BLaER1 (cell line): ENCODE measurements around the gene TAS2R41.
"Not testable (repeated sequence)": the region's sequence is repeated elsewhere in the genome, so short reads cannot be mapped to it uniquely, and the experiment has no call there.

Experiments used
- H3K27ac ChIP-seq: shearing (Covaris generic); formaldehyde crosslinking; 2 replicates; pipeline ENCODE4 v1.8.1; 2022
- H3K27me3 ChIP-seq: shearing (Covaris generic); formaldehyde crosslinking; 2 replicates; pipeline ENCODE4 v1.8.1; 2022
- H3K36me3 ChIP-seq: shearing (Covaris generic); formaldehyde crosslinking; 2 replicates; pipeline ENCODE4 v1.8.1; 2022
- H3K4me1 ChIP-seq: shearing (Covaris generic); formaldehyde crosslinking; 2 replicates; pipeline ENCODE4 v1.8.1; 2022
- H3K4me2 ChIP-seq: shearing (Covaris generic); formaldehyde crosslinking; 2 replicates; pipeline ENCODE4 v1.8.1; 2022
- H3K4me3 ChIP-seq: shearing (Covaris generic); formaldehyde crosslinking; 2 replicates; pipeline ENCODE4 v1.8.1; 2022
- H3K9ac ChIP-seq: shearing (Covaris generic); formaldehyde crosslinking; 2 replicates; pipeline ENCODE4 v1.8.1; 2022
- H3K9me3 ChIP-seq: shearing (Covaris generic); formaldehyde crosslinking; 2 replicates; pipeline ENCODE4 v1.8.1; 2022
- H4K20me1 ChIP-seq: shearing (Covaris generic); formaldehyde crosslinking; 2 replicates; pipeline ENCODE4 v1.8.1; 2022
- Cebpa-rat ChIP-seq: shearing (Covaris generic); IDR thresholded peaks from 2 replicates; pipeline ENCODE4 v1.8.1; 2022

TAS2R41 gene

GRCh38 chr7:143455942-143456341, 21.7 kb upstream of the TAS2R41 start:
- Histone ChIP-seq H3K27me3 (no peaks in the 10 kb centered on the region), H4K20me1 (no peaks in the 10 kb centered on the region), H3K9me3 (peaks cover 3% of the 10 kb centered on the region), H3K36me3 (no peaks in the 10 kb centered on the region), H3K27ac (no peak overlapping the region), H3K4me3 (no peak overlapping the region), H3K4me2 (no peak overlapping the region), H3K4me1 (no peaks in the 10 kb centered on the region), H3K9ac (no peak overlapping the region)
- no peak for TF ChIP-seq Cebpa-rat

GRCh38 chr7:143456992-143457793, 20.5 kb upstream of the TAS2R41 start:
- TF ChIP-seq Cebpa-rat = no peak
- no peak overlapping the region for H3K27ac ChIP-seq

GRCh38 chr7:143458263-143458662, 19.4 kb upstream of the TAS2R41 start:
- Histone ChIP-seq H3K4me1 (no peaks in the 10 kb centered on the region), H3K4me3 (no peak overlapping the region), H3K27ac (no peak overlapping the region), H3K36me3 (no peaks in the 10 kb centered on the region), H3K27me3 (no peaks in the 10 kb centered on the region), H3K9me3 (peaks cover 23% of the 10 kb centered on the region), H3K9ac (no peak overlapping the region), H3K4me2 (no peak overlapping the region), H4K20me1 (no peaks in the 10 kb centered on the region)
- no peak for TF ChIP-seq Cebpa-rat

More at GRCh38 chr7:143456992-143457793, 20.5 kb upstream of the TAS2R41 start:
- Histone ChIP-seq H3K9ac (no peak overlapping the region), H3K4me1 (no peaks in the 10 kb centered on the region), H3K4me2 (no peak overlapping the region), H3K36me3 (no peaks in the 10 kb centered on the region), H3K27me3 (no peaks in the 10 kb centered on the region), H3K9me3 (peaks cover 14% of the 10 kb centered on the region), H4K20me1 (no peaks in the 10 kb centered on the region), H3K4me3 (no peak overlapping the region)

GRCh38 chr7:143458681-143459080, 19.0 kb upstream of the TAS2R41 start:
- Histone ChIP-seq H3K9me3 (peaks cover 23% of the 10 kb centered on the region), H3K4me3 (no peak overlapping the region), H3K9ac (no peak overlapping the region), H3K36me3 (no peaks in the 10 kb centered on the region), H4K20me1 (no peaks in the 10 kb centered on the region), H3K27me3 (no peaks in the 10 kb centered on the region), H3K4me2 (no peak overlapping the region), H3K4me1 (no peaks in the 10 kb centered on the region), H3K27ac (no peak overlapping the region)
- no peak for TF ChIP-seq Cebpa-rat

DNA sequence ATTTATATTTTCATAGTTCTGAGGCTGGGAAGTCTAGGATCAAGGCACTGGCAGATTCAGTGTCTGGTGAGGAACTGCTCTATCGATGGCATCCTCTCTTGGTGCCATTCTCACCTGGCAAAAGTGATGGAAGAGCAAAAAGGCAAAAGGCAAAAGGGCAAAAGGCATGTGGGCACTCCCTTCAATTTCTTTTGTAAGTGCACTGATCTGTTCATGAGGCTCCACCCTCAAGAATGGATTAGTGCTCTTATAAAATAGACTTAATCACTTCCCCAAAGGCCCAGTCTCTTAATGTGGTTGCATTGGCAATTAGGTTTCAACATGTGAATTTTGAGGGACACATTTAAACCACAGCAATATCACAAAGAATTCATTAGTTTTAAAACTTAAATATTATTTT, 18.3 kb upstream of the TAS2R41 start:
- peaks cover 23% of the 10 kb centered on the region for H3K9me3 ChIP-seq
- H3K9ac ChIP-seq = no peak overlapping the region
- TF ChIP-seq Cebpa-rat = no peak
- H3K27me3 ChIP-seq = no peaks in the 10 kb centered on the region
- H3K4me2 ChIP-seq = no peak overlapping the region
- H3K4me1 ChIP-seq = no peaks in the 10 kb centered on the region
- H3K27ac ChIP-seq = no peak overlapping the region
- no peak overlapping the region for H3K4me3 ChIP-seq
- no peaks in the 10 kb centered on the region for H3K36me3 ChIP-seq
- no peaks in the 10 kb centered on the region for H4K20me1 ChIP-seq

DNA sequence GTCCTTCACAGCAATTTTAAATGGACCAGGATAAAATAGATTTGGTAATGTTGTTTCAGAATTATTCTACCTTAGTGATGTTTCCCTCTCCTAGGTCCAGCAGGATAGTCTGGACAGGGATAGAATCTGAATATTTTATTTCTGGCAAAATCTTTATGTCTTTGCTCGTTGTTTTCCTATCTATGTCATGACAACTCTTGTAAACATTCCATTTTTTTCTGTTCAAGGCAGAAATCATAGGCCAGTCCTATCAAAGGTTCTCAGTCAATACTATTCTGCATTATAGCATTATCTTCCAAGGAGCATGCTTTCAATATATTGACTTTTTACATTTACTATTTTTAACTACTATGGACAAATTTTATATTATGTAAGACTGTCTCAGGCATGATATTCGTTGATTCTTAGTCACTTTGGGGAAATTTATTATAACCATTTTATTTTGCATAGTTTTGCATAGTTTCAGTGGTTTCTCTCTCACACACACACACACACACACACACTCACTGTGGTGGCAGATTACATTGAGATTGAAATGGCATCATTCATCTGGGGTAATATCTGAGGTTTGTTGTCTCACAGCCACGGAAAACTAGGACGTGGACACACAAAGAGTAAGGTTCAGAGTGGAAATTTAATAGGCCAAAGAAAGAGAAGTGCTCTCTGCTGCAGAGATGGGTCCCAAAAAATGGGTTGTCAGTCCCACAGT, 17.2 kb upstream of the TAS2R41 start:
- peaks cover 23% of the 10 kb centered on the region for H3K9me3 ChIP-seq
- no peak overlapping the region for H3K4me2 ChIP-seq
- H3K4me3 ChIP-seq = no peak overlapping the region
- no peaks in the 10 kb centered on the region for H3K36me3 ChIP-seq
- H3K9ac ChIP-seq = no peak overlapping the region
- H3K27ac ChIP-seq = no peak overlapping the region
- no peaks in the 10 kb centered on the region for H4K20me1 ChIP-seq
- H3K27me3 ChIP-seq = no peaks in the 10 kb centered on the region
- TF ChIP-seq Cebpa-rat = no peak
- no peaks in the 10 kb centered on the region for H3K4me1 ChIP-seq

GRCh38 chr7:143462045-143462444, 15.6 kb upstream of the TAS2R41 start:
- Histone ChIP-seq H3K9me3 (peaks cover 23% of the 10 kb centered on the region), H3K36me3 (no peaks in the 10 kb centered on the region), H3K4me2 (no peak overlapping the region), H3K4me3 (no peak overlapping the region), H3K27ac (no peak overlapping the region), H3K4me1 (no peaks in the 10 kb centered on the region), H4K20me1 (no peaks in the 10 kb centered on the region), H3K27me3 (no peaks in the 10 kb centered on the region), H3K9ac (no peak overlapping the region)
- no peak for TF ChIP-seq Cebpa-rat

- H3K27me3 ChIP-seq = no peaks in the 10 kb centered on the region
- H3K36me3 ChIP-seq = no peaks in the 10 kb centered on the region
- H3K4me3 ChIP-seq = no peak overlapping the region
- H4K20me1 ChIP-seq = no peaks in the 10 kb centered on the region
- H3K4me1 ChIP-seq = no peaks in the 10 kb centered on the region
- H3K27ac ChIP-seq = no peak overlapping the region
- H3K4me2 ChIP-seq = no peak overlapping the region
- no peak overlapping the region for H3K9ac ChIP-seq
- H3K9me3 ChIP-seq = peaks cover 23% of the 10 kb centered on the region
- TF ChIP-seq Cebpa-rat = no peak
These were observed 14.1 kb upstream of the TAS2R41 start for GRCh38 chr7:143463556-143463955.

- peaks cover 23% of the 10 kb centered on the region for H3K9me3 ChIP-seq
- H3K27ac ChIP-seq = no peak overlapping the region
- H3K4me3 ChIP-seq = no peak overlapping the region
- TF ChIP-seq Cebpa-rat = no peak
- H3K9ac ChIP-seq = no peak overlapping the region
- no peaks in the 10 kb centered on the region for H3K36me3 ChIP-seq
- no peaks in the 10 kb centered on the region for H4K20me1 ChIP-seq
- no peaks in the 10 kb centered on the region for H3K27me3 ChIP-seq
- H3K4me2 ChIP-seq = no peak overlapping the region
- no peaks in the 10 kb centered on the region for H3K4me1 ChIP-seq
These were observed 13.7 kb upstream of the TAS2R41 start for GRCh38 chr7:143463957-143464356.

DNA sequence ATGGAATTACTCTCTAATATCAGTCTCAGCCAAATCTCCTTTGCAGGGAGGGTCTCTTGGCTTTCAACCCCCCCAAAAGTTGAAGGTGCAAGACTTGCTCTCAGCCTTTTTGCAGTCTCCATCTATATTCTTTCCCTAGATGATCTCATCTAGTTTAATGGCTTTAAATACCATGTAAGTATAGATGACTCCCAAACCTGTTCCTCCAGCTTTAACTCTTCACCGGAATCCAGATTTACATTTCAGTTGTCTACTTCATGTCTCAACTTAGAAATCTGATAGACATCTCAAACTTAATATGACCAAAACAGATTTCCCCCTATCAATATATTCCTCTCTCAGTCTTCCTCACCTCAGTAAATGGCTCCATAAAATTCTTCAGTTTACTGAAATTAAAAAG, 9.9 kb upstream of the TAS2R41 start:
- no peak overlapping the region for H3K9ac ChIP-seq
- H3K4me2 ChIP-seq = no peak overlapping the region
- no peak overlapping the region for H3K4me3 ChIP-seq
- no peaks in the 10 kb centered on the region for H4K20me1 ChIP-seq
- peaks cover 17% of the 10 kb centered on the region for H3K9me3 ChIP-seq
- H3K36me3 ChIP-seq = no peaks in the 10 kb centered on the region
- H3K4me1 ChIP-seq = no peaks in the 10 kb centered on the region
- no peaks in the 10 kb centered on the region for H3K27me3 ChIP-seq
- TF ChIP-seq Cebpa-rat = no peak
- H3K27ac ChIP-seq = no peak overlapping the region

GRCh38 chr7:143472071-143472689, 5.5 kb upstream of the TAS2R41 start:
- H3K9me3 ChIP-seq = peaks cover 13% of the 10 kb centered on the region
- not testable (repeated sequence) for H3K9ac ChIP-seq, H4K20me1 ChIP-seq, H3K4me3 ChIP-seq, H3K27ac ChIP-seq, H3K4me1 ChIP-seq, H3K27me3 ChIP-seq, H3K4me2 ChIP-seq, H3K36me3 ChIP-seq
